Measurements from ENCODE around the gene CFAP119.
"Not testable (repeated sequence)": the region's sequence is repeated elsewhere in the genome, so short reads cannot be mapped to it uniquely, and the experiment has no call there.

Gene CFAP119

GRCh38 chr16:30761928-30762902 is at the start of gene CFAP119, which contains the start of gene RNF40:
Gene CFAP119, minus strand, starts transcription at chr16:30762062. Its CDS starts 314 bp downstream, at chr16:30761748.
Gene RNF40, plus strand, starts transcription at chr16:30762322. Its CDS starts 224 bp downstream, at chr16:30762546.
- peak; percentile 84 for DNase-seq (ENCODE audit: low read depth)

- DNase-seq (ENCODE audit: low read depth): not testable (repeated sequence)
These were observed 47.8 kb upstream of the CFAP119 start for GRCh38 chr16:30809675-30810074.

- not testable (repeated sequence) for DNase-seq (ENCODE audit: low read depth)
These were observed 47.1 kb upstream of the CFAP119 start for GRCh38 chr16:30808890-30809426.

GRCh38 chr16:30808146-30808545 is 46.3 kb upstream of the CFAP119 start:
- DNase-seq (ENCODE audit: low read depth): no peak

GRCh38 chr16:30805370-30806169 is 43.7 kb upstream of the CFAP119 start:
- peak; percentile 27 for DNase-seq (ENCODE audit: low read depth)

- no peak for DNase-seq (ENCODE audit: low read depth)
These were observed 43.2 kb upstream of the CFAP119 start for GRCh38 chr16:30805056-30805369.

- no peak for DNase-seq (ENCODE audit: low read depth)
These were observed 41.1 kb upstream of the CFAP119 start for GRCh38 chr16:30802936-30803335.

- no peak for DNase-seq (ENCODE audit: low read depth)
These were observed 35.9 kb upstream of the CFAP119 start for GRCh38 chr16:30797670-30798309.

GRCh38 chr16:30794634-30795033 is 32.8 kb upstream of the CFAP119 start:
- DNase-seq (ENCODE audit: low read depth): no peak

GRCh38 chr16:30793508-30794069 is 31.7 kb upstream of the CFAP119 start:
- DNase-seq (ENCODE audit: low read depth): no peak

- no peak for DNase-seq (ENCODE audit: low read depth)
These were observed 25.9 kb upstream of the CFAP119 start for GRCh38 chr16:30787613-30788378.

- no peak for DNase-seq (ENCODE audit: low read depth)
These were observed 25.2 kb upstream of the CFAP119 start, which contains the start of gene ZNF629 for GRCh38 chr16:30786936-30787612. Gene ZNF629, minus strand, starts transcription at chr16:30787205. Its CDS starts 2,723 bp downstream, at chr16:30784482.

GRCh38 chr16:30786115-30786935 is 24.5 kb upstream of the CFAP119 start:
- no peak for DNase-seq (ENCODE audit: low read depth)

GRCh38 chr16:30785126-30786106 is 23.6 kb upstream of the CFAP119 start:
- DNase-seq (ENCODE audit: low read depth): no peak

- DNase-seq (ENCODE audit: low read depth): no peak
These were observed 22.4 kb upstream of the CFAP119 start for GRCh38 chr16:30784215-30784614.

GRCh38 chr16:30783280-30784109 is 21.6 kb upstream of the CFAP119 start:
- no peak for DNase-seq (ENCODE audit: low read depth)

All from stimulated activated CD8-positive, alpha-beta memory T cell treated with anti-CD3 and anti-CD28 coated beads, Interleukin-12 subunit alpha, Interleukin-12 subunit beta, amount 100 ng/mL, for 1 hour (primary cell).